Ishikawa (cell line): Measurements from ENCODE around the gene MYO5B.

ENCODE experiments used
- EP300 ChIP-seq: IDR thresholded peaks from 2 replicates; pipeline ENCODE4 v1.6.1; 2012; ENCODE audit warnings: borderline replicate concordance
- MAX ChIP-seq: IDR thresholded peaks from 2 replicates; pipeline ENCODE4 v1.6.1; 2012
- TAF1 ChIP-seq: IDR thresholded peaks from 2 replicates; pipeline ENCODE4 v1.6.1; 2012; ENCODE audit warnings: low read depth, mild to moderate bottlenecking
- TCF12 ChIP-seq: IDR thresholded peaks from 2 replicates; pipeline ENCODE4 v1.6.1; 2012; ENCODE audit warnings: low read depth

- no peak for TF ChIP-seq TCF12
- TF ChIP-seq TAF1, result no peak
- TF ChIP-seq EP300, result no peak
- TF ChIP-seq MAX, result no peak
These were observed 17.5 kb downstream of the MYO5B start for GRCh38 chr18:50177294-50177992.
